Activated CD4-positive, alpha-beta T cell treated with anti-CD3 and anti-CD28 coated beads, Interleukin-2, Interleukin-6, amounts not matched to agents 100 ng/mL and 50 ng/mL, durations not matched to agents 16 hours and 8 hours (primary cell): ENCODE measurements around the gene BACH2.
A peak's percentile ranks its signal among the peaks of the same experiment; 100 is the strongest.

ENCODE experiments used
- DNase-seq: peaks from one replicate; pipeline ENCODE4 v3.0.0-alpha.2; 2020

BACH2 gene

DNA sequence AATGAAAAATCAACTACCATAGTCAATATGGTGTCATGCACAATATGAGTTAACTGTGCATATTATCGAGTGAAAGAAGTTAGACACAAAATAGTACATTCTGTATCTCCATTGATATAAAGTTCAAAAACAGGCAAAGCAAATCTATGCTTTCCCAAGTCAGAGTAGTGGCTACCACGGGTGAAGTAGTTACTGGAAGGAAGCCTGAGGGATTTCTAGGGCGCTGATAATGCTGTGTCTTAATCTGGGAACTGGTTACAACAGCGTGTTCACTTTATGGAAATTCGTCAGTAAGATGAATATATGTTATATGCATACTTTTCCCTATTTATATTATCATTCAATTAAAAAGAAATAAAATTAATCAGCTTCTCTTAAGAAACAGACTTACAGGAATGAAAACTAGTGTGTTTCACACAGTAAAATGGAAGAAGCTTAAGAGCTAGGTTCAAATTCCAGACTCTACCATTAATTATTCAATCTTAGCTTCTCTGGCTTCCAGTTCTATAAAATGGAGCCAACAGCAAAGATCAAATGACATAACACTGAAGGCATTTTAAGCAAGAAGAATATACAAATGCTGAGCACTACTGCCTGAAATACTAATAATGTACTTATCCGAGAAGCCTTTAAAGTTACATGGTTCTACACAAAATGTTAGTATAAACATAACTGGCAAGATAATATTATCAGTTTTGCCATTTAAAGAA is 19.2 kb downstream of the BACH2 start:
- DNase-seq = no peak

DNA sequence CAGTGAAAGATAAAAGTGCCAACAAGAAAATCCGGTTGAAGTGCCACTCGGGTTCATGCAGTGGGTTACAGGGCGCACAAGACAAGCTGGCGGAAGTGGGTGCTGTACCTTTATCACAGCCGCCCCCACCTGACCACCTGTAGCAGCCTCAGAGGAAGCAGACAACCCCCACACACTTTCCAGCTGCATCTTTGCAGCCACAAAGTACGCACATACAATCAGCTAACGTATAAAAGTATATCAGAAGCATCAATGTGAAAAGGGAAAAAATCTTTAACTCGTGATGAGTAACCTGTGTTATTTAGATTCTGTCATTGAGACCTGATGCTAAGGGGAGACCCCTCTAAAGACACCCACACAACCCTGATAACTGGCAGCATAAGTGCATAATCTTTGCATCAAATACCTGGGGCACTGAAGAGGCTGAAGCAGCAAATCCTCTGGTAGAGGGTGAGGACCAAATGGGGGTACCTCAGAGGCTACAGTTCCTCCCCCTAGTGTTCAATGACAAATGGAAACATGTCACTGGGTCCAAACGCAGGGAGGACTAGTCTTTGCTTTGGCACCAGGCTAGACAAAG is 22.1 kb downstream of the BACH2 start:
- DNase-seq = peak; percentile 75

DNA sequence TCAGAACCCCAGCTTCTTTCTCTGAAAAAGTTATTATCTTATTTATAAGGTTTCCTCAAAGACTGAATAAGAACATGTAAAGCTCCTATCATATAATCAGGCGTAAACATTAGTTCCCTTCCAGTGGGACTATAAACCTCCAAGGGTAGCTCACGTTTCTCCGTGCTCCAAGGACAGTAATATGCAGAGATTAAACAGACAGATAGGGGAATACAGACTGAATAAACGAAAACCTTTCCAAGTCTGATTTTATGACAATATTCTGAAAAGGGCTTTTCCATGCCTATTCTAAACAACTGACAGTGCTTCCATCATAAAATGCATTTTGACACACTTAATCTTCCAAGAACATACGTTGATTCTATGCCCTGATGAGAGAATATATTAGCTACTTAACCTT is 22.8 kb downstream of the BACH2 start:
- DNase-seq = no peak

DNA sequence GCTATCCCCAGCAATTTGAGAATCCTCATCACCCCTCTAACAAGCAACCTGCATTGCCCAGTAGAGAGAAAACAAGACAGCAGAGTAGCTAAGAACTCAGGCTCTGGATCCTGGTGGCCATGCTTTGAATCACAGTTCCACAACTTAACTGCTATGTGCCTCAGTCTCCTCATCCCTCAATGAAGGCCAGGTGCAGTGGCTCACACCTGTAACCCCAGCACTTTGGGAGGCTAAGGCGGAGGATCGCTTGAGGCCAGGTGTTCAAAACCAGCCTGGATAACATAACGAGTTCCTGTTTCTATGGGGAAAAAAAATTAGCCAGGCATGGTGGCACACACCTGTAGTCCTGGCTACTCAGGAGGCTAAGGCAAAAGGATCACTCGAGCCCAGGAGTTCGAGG is 23.7 kb downstream of the BACH2 start:
- DNase-seq = no peak

DNA sequence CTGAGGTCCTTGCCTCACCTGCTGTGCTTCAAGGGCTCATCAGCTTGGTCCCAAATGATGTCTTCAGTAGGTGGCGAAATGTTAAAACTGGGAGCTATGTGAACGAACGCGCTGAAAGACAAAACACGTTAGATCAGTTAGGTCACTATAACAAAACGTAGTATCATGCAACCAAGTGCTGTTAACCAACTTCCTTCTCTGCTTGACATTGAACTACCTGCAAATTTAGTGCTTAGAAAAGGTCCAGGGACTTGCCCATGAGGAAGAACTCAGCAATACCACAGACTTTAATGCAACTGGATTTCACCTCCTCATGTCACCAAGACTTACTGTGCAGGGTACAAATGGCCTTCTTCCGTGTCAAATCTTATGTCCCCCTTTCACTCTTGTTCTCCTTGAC is 24.8 kb downstream of the BACH2 start:
- DNase-seq = no peak

DNA sequence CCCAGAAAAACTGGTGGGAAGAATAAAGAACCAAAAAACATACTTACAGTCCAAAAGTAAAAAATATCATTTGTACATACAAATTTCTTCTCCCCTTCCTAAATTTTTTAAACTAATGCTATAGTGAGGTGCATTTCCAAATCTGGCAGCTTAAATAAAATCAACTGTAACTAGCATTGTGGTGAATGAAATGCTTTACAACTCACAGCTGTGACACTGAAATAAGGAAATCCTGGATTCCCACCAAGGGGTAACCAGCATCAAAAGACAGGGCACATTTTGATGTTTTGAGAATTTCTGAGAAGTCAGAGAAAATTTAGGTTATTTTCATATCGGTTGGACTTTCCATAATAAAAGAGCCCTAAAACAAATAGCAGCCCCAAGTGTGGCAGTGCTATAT is 27.3 kb downstream of the BACH2 start:
- DNase-seq = no peak

DNA sequence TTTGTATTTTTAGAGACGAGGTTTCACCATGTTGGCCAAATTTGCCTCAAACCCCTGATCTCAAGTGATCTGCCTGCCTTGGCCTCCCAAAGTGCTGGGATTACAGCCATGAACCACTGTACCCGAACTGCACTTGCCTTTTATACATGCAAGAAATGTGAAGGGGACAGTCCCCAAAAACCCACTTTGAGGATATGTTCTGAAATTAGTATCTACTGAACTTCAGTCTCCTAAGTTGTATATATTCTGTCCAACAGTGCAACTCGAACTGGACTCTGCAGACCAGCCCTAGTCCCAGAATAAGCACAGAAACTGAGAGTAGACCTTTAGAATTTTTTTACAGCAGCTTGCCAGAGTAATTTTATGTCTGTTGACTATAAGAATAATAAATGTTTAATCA is 28.5 kb downstream of the BACH2 start:
- DNase-seq = no peak

DNA sequence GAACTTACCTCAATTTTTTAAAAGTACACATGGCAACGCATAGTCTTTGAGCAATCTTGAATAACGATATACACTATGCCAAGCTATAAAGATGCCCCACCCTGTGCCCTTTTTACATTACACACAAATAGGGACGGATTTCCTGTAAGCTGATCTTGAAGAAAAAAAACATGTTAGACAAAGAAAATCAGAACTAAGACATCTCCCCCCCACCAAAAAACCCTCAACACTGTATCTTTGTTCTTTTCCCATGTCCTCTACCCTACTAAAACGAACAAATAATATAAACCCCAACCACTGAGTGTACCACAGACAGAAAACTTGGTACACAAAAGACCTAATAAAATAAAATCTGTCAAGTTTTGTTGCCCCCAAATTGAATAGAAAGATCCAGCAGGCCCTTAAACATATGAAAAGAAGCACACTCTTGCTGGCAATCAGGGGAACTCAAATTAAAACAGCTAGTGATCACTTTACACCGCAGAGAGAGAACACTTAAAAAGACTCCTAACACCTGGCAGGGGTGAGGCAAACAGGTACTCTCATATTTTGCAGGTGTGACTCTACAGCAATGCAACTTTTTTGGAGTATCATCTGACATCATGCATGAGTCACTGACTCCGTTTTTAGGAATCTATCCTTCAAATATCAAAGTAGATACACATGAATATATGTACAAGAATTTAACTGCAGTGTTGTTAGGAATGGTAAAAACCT is 29.6 kb downstream of the BACH2 start:
- DNase-seq = peak; percentile 30

DNA sequence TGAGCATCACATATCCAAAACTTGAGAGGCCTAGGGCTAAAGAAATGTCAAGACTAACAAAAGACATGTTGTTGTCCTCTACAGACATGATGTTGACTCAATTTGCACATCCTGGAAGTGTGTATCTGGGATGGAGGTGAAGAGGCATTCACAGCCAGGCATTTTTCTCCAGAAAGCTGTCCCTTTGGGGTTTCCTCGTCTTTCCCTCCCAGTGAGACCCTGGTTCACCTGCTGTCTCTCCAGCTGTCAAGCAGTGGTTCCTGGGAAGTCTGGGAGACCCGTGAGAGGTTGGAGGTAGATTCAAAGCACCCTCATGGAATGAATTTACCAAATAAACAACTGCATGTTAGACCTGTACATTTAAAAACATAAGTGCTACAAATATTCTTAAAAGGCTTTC is 32.1 kb downstream of the BACH2 start:
- DNase-seq = no peak

DNA sequence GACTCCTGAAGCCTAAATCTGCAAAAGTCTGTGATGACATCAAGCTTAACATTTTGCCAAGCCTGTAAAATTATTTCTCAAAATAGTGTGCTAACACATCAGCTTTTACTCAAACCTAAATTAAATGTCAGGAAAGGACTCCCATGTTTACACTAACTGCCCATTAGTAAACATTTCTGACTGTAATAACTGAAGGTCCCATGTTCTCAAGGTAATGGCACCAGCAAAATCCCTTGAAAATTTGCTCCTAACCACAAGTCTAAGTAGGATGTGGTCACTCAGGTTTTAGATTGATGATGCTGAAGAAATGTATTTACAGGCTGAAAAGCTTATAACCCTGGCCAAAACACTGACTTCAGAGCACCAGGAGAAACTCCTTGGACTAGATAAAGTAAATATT is 33.0 kb downstream of the BACH2 start:
- no peak for DNase-seq

DNA sequence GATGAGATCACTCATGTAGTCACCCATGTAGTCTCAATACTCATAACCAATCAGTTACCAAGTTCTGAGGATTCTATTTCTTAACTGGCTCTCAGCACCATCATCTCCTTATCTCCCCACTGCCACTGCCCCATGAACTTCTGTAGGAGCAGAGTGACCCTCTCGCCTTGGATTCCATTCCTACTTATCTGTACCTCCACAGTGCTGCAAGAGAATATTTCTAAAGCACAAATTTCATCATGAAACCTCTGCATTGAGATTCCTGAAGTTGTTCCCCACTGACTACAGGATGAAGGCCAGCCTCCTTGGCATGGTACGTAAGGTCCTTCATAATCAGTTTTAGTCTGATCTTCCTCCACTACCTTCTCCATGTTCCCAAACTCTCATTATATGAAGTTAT is 34.8 kb downstream of the BACH2 start:
- DNase-seq = no peak

DNA sequence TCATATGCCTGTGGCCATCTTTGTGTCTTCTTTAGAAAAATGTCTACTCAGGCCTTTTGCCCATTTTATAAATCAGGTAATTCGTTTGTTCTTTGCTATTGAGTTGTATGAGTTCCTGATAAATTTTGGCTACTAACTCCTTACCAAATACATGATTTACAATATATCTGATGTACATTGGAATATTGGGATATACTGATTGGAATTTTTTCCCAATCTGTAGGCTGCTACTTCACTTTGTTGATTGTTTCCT is 39.2 kb downstream of the BACH2 start:
- no peak for DNase-seq

DNA sequence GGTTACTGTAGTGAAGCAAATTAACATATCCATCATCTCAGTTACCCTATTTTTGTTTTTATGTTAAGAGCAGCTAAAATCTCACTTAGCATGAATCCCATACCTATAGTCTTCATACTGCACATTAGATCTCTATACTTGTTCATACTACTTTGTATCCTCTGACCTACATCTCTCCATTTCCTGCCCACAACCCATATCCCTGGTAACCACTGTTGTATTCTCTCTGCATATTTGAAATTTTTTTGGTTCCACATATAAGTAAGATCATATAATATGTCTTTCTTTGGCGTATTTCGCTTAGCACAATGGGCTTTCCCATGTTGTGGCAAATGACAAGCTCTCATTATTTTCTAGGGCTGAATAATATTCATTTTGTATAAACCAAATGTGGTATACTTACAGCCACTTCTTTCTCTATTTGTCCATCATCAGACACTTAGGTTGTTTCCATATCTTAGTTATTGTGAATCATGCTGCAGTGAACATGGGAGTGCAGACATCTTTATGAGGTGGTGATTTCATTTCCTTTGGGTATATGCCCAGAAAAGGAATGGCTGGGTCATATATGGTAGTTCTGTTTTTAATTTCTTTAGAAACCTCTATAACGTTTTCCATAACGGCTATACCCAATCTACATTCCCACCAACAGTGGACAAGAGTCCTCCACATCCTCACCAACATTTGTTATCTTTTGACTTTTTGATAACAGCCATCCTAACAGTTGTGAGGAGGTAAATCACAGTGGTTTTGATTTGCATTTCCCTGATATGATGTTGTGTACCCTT is 39.8 kb downstream of the BACH2 start:
- DNase-seq = peak; percentile 62

DNA sequence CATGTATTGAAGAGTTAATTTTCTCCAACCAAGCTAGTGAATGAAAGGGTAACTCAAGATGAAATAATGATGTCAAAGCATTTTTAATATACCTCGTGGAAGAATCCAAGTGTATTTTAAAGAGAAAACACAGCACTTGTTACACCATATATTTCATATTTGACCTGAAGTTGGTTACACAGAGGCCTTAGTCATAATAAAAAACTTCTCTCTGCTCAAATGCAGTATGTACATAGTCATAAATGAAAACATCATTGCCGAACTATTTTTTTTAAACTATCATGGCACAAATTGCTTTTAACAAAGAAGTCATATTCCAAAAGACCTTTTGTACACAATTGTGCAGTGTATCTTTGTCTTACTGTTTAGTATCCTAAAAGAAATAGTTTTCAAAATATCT is 43.0 kb downstream of the BACH2 start:
- DNase-seq = no peak

DNA sequence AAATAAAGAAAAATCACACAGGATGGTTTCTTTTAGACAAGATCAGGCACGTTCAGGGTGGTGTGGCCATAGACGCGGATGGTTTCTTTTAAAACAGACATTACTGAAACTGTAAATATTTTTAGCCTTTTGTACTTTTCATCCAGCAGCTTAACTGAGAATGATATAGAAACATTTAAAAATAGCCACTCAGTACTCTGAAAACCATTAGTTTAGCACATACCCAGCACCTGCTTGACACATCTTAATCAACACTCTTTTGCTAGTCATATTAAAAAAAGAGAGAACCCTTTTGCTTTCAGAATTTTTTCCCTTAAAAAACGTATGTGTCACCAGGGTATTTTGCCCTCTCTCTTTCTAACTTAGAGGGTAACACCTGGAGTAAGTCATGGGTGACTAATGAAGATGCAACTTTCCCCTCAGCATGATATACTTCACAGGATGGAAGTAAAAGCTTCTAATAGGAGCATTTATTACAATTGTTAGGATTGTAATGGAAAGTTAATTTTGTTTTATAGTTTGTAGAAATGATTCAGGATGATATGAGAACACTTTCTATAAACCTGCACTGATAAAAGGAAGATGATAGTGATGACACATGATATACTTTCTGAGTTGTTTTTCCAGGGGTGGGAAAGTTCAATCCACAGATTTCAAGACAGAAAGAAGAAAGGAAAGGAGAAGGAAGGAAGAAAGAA is 45.2 kb downstream of the BACH2 start:
- peak; percentile 37 for DNase-seq

DNA sequence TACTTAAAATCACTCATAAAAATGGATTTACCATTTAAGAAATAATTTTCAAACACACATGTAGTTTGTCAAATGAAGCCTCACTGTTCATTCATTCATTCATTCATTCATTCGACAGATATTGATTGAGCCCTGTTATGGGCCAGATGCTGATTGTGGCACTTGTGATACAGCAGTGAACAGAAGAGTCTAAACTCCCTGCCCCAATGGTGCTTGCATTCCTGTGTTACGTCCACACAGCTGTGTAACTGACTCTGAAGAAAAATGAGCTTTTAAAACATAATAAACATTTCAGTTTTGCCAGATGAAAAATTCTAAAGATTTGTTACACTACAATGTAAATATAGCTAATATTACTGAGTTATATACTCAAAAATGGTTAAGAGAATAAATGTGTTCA is 46.2 kb downstream of the BACH2 start:
- no peak for DNase-seq

DNA sequence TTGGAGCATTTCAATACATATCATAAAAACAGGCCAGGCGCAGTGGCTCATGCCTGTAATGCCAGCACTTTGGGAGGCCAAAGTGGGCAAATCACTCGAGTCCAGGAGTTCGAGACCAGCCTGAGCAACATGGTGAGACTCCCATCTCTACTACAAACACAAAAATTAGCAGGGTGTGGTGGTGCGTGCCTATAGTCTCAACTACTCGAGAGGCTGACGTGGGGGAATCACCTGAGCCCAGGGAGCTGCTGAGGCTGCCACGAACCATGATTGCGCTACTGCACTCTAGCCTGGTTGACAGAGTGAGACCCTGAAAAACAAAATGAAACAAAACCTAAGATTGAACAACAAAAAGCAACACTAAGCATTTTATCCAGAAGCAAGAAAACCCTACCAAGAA is 47.2 kb downstream of the BACH2 start:
- DNase-seq = peak; percentile 49

DNA sequence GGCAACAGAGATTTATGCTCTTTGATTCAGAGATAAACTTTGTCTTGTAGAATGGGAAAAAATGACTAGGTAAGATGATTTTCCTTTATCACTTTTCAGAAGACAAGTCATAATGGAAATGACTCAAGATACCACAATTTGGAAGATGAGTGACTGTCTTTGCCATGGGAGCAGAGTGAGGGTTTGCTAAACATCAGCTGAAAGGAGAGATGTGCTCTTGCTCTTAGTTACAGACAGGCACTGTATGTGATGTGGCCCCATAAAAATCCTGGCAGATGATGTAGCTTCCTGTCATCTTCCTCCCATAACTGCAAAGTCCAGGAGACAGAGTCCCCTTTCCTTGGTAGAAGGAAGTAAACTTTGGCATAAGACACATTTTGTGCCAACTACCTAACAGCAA is 47.6 kb downstream of the BACH2 start:
- DNase-seq = peak; percentile 83

DNA sequence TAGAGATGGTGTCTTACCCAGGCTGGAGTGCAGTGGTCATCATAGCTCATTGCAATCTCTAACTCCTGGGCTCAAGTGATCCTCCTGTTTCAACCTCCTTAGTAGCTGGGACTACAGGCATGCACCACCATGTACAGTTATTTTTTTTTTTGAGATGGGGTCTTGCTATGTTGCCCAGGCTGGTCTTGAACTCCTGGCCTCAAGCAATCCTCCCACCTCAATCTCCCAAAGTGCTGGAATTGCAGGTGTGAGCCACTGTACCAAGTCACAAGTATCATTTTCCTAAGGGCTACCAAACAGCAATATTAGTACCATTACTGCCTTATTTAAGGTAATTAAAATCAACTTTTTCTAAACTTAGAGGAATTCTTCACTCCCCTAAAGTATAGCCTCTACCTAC is 49.4 kb downstream of the BACH2 start:
- DNase-seq = no peak

DNA sequence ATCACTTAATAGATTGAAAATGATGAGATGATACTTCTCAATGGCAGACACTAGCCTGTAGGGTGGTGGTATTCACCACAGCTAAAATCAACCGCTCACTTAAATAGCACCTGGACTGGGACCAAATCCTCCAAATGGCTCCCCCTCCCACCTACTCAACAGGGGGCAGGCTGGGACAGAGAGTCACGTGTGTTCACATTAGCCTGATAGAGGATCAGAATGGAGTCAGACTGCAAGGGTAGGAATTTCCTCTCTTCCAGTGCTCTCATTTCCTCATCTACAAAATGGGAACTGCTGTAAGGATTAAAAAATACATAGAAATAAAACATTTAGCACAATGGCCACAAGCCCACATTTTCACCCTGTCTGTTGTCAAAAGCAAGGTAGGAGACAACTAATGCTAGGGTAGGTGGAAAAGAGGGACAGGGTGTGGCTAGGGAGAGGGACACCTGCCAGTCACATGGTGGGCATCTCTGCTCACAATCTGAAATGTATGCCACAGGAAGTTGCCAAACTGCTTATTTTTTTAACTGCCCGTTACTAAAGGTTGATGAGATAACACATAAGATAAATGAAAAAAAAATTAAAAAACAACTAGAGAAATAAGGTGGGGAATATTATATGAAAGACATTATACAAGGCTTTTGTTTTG is 55.3 kb downstream of the BACH2 start:
- DNase-seq = no peak

DNA sequence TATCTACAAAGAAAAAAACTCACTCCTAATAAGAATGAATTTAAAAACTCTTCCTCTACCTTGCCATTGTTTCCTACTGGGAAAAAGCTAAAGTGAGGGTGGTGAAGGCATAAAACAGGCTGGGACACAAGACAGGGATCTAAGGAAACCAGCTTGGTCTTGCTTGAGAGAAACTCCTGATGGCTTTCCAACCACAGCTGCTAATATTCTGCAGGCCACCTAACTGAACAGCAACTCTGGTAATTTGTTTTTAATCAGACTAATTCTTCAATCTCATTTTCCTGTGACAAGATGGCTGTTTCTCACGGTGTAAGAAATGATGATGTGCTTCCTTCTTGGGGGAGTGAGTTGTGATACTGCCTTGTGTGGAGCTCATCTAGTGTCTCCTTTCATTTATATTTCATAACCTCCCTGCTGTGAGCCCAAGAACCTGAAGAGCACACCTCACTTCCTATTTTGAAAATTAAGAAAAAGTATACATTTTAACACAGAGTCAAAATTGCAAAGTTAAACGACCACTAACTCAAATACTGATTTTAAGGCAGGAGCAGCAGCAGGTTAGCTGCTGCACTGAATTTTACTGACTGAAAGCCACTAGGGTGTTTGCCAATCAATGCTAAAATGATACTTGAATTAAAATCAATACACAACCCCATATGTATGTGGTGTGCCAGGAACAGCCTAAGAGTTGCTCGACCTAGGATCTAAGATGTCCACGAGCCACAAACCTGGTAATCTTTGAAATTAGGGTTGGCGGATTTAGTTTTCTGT is 58.0 kb downstream of the BACH2 start:
- DNase-seq = no peak
